IPS-NIHi7 (cell line): ENCODE measurements around the gene EPHA6.
A peak's percentile ranks its signal among the peaks of the same experiment; 100 is the strongest.

Experiments used
- DNase-seq: peaks from one replicate; pipeline ENCODE4 v3.0.0; 2012; ENCODE audit warnings: mixed read lengths; ENCODE audit errors: extremely low spot score

The EPHA6 gene

GRCh38 chr3:97636465-97636864 is 822.1 kb downstream of the EPHA6 start:
- DNase-seq = no peak

DNA sequence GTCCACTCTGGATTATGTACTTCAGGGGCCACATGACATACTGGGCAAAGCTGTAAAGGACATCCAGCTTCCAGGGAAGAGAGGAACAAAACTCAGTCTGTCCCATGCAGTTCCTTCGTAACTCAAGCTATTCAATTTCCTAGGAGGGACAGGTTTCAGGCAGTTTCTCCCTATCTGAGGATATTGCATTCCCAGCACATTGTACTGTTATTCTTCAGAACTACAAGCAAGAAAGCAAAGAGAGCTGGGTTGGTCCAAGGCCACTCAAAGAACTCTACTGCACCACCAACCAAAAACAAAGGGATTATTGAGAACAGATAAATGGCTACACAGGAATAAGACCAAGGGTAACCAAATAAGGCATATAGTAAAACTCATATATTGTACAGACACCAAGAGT is 832.5 kb downstream of the EPHA6 start:
- DNase-seq = no peak

DNA sequence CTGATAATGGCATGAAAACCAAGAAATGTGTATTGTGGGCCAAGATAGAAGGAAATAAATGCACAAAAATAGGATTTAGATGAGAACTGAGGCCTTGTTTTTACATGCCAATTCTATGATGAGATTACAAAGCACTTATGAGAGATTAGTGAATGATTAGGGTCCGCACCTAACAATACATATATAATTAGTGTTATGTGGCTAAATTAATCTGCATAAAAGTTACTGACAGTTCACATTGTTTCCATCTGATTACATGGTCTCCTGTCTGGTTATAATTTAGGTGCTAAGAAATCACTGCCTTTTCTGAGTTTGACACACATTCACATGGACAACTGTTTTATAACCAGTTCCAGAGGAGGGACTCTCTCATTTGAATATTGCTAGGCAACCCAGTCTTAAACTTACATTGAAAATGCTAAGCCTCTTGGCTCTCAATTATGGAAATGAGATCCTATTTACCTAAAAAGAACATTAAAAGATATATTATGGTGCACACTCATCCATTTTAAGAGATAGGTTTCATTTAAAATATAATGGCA is 833.1 kb downstream of the EPHA6 start:
- no peak for DNase-seq

DNA sequence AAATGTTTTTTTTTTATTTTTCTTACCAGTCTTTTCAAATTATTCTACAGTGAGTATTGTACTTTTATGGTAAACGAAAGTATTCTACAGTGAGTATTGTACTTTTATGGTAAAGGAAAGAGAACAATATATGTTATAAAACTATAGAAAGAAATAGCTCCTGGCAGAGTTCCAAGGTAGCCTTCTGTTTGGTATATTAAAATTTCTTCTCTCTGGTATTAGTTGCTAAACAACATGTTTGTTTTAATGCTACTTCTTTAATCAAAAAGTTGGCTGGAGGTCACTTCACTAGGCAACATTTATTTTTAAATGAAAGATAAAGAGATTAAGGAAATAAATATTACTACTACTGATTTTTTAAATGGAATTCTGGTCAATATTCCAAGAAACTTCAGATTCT is 841.6 kb downstream of the EPHA6 start:
- DNase-seq = no peak

GRCh38 chr3:97656638-97657037 is 842.2 kb downstream of the EPHA6 start:
- DNase-seq = no peak

DNA sequence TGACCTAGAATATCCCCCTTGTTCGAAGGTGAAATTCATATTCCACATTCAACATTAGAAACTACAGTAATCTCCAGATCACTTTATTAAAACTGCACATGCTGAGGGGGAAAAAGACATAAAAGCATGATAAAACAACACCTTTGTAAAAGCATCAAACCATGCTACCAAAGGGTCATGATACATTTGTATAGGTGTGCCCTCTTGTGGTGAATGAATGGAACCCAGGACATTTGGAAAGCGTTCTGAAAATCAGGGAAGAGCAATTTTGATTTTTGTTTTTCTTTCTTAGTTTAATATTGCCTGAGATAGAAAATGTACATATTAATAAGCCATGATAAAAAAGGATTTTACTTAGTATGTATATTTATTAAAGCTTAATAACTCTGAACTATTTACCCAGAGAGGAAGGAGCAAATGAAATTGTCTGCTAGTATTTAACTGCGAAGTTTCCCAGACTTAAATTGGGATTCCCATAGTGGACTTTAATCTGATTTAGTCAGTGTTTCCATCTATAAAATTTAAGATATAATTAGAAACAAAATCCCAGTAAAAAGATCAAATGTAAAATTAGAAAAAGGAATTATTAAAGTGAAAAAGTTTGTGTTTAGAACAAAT is 844.4 kb downstream of the EPHA6 start:
- peak; percentile 21 for DNase-seq

DNA sequence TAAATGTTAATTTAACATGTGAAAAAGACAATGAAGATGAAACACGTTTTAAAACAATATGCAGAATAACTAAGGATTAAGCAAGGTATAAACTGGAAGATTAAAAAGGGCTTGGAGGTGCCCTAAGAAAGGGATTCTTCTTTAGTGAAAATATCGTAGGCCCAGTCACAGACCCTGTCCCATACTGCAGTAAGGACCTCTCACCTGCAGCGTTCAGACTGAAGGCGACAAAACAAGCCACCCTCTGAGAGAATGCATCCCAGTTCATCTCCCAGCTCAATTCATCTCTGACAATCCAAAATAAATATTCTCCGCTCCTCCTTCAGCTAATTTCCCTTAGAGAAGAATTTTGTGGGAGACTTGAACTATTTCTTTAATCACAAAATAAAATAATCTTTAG is 847.9 kb downstream of the EPHA6 start:
- no peak for DNase-seq

DNA sequence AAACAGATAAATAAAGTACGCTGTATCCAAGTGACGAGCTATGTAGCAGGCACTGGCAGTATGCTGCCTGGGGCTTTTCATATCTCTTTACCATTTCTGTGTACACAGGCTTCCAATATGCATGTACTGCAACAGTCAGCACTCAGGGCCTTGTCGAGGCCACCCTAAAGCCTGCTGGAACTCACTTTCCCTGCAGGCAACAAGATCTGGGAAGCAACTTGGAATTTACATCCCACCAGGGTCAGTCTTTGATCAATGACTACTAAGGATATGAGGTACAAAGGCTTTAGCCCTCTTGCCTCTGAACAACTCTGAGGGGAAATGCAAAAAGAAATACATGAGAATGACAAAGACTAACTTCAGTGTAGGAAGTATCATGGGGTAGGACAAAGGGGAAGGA is 848.4 kb downstream of the EPHA6 start:
- peak; percentile 38 for DNase-seq

GRCh38 chr3:97665896-97666295 is 851.5 kb downstream of the EPHA6 start:
- DNase-seq = no peak

- no peak for DNase-seq
Measured at GRCh38 chr3:97670952-97671351, 856.6 kb downstream of the EPHA6 start.

DNA sequence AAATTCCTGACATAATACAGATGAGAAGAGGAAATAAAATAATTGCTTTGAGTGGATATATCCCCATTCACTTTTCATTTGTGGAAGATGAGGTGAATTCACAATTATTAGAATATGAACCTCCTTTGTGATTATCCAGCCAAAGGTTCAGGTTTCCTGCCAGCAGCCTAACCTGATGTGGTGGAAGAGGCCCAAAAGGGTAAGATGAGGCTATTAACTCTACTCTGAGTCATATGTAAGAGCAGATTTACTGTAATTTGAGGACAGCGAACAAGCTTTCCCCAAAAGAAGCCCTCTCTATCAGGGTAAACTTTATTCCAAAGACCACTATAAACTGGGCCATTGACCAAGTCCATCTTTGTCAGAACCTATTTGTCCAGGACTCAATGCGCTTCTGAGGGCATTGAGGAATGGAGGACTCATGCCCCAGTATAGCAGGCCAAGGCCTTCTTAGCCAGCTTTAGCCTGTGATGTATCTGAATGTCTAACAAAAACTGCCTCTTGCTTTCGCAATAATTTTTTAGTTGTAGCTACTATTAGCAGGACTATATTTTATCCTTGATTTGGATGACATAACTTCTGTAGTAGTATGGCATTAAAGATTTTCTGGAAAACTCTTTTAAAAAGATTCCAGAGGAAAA is 859.1 kb downstream of the EPHA6 start:
- DNase-seq = no peak

- no peak for DNase-seq
Measured at GRCh38 chr3:97674461-97674860, 860.1 kb downstream of the EPHA6 start.

DNA sequence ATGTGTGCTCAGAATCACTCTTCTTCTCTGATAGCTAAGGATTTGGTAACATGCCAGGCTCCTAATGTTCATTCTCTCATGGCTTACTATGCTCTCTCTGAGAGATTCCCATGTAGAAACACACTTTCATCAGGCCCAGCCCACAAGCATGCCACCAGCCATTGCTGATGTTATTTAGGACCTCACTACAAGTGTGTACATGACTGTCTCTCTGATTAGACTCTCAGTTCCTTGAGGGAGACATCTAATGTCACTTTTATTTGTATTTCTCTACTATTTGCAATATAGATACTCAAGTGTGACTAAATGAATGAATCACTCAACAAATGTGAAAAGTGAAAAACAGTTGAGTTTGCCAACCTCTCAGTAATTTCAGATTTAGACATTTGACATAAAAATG is 865.8 kb downstream of the EPHA6 start:
- DNase-seq = no peak

GRCh38 chr3:97680696-97681095 is 866.3 kb downstream of the EPHA6 start:
- DNase-seq = no peak

DNA sequence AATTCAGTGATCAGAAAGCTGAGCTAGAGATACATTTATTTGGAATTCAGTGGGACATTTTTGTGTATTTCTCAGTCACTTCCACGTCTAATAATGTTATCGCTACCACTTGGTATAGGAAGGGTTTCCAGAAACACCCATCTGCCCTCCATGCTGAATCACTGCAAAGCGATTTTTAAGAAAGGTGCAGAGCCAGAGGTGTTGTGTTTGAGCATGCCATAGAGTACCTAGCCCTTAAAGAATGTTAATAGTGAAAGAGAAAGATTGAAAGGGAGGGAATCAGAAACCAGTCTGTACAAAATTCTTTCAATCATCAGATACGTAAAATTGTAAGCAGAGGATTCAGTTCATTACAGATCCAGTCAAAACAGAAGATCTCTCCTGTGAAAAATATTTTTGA is 870.1 kb downstream of the EPHA6 start:
- DNase-seq = no peak

DNA sequence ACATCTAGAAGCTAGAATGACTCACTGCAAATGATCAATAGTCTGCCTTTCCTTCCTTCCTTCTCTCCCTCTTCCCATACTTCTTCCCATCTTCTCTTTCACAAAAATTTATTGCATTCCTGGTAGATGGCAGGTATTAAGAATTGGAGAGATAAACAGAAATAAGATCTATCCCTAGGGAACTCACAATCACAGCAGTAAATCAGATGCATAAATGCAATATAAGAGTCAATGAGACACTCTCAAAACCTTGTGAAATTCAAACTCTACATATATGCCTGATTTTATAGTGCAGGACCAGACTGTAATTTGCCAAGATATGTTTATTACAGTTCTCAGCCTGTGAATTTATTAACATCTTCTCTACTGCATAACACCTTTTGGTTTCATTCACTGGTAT is 871.9 kb downstream of the EPHA6 start:
- DNase-seq = no peak

- DNase-seq = peak; percentile 60
Measured at GRCh38 chr3:97687734-97688133, 873.3 kb downstream of the EPHA6 start.

DNA sequence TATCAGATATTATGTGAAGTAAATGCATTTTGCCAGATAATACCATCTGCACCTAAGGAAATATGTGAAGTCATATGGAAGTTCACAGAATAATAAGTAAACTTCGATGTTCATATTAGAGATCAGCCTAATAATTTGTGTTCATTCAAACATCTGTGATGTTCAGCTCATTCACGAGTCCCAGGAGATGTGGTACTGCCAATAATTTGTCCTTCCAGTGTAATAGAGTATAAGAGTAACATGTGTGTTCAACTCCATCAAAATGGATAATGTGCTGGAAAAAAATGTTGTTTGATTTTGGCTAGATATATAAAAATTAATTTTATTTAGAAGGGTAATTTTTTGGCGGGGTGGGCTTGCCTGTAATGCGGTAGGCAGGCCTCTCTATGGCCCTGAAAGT is 874.7 kb downstream of the EPHA6 start:
- DNase-seq = no peak

DNA sequence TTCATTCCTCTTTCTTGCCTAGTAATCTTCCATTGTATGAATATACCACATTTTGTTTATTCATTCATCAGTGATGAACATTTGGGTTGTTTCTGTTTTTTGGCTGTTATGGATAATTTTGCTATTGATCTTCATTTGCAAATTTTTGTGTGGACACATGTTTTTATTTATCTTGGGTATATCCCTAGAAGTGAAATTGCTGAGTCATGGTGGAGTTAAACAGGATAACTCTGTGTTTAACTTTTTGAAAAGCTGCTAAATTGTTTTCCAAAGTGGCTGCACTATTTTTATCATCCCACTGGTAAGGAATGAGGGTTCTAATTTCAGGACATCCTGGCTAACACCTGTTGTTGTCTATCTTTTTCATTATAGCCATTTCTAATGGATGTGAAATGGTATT is 875.6 kb downstream of the EPHA6 start:
- no peak for DNase-seq

DNA sequence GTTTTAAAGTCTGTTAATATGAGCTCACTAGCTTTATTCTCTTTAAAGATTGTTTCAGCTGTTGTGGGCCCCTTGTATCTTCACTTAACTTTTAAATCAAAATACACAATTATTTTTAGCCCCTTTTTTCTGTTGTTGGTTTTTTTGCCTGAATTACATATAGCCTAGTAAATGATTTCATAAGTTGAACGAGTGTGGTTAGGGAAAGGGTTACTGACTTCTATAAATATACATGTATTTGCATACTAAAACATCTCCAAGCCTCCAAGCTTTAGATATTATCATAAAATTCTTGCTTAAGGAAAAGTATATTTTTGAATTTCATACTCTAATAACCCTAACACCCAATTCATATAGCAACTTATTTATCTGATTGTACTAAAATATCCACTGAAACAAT is 877.0 kb downstream of the EPHA6 start:
- no peak for DNase-seq

DNA sequence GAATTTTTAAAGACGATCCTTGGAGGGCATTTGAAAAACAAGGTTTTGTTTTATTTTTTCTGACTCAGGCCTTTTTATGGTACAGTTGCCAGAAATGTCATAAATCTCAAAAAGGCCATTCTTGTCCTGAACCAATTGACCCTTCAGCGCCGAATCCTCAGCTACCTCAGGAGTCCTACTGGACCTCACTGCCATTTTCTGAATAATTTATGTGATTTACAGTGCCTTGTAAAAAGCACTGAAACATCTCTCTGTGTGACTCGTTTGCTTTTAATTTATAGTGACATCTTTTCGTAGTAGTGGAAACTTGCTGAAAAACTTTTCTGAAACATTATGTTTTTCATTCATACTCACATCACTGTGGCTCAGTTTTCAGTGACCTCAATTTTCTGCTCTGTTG is 878.0 kb downstream of the EPHA6 start:
- no peak for DNase-seq

DNA sequence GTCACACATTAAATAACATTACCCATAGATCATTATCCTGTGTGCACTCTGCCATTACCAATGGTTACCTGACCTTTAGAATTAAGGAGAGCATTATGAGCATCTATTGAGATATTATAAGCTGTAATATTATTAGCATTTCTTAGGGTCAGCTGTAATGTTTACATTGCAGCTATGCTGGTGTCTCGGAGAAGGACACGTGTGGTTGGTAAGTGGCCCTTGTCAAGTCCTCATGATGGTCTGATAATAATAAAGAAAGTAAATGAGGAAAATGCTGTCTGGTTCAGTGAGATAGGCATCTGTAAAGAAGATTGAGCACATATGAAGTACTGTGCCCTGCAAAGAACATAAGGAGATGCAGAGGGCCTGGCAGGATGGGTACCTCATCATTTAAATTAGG is 878.4 kb downstream of the EPHA6 start:
- no peak for DNase-seq

DNA sequence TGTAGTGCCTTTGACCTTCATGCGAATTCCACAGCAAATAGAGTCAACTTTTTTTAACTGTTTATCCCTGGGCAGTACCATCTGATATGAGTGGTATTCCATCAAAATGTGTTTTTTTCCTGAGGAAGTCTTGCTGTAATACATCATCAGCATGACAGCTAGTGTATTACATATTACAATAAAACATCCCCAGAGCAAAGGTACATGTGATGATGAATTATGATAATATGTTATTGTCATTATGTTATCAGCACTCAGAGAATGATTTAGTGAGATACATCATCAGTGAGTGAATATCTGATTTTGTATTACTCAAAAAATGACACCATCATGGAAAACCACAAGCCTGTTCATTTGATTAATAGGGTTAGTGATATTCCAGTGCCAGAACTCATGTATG is 880.5 kb downstream of the EPHA6 start:
- no peak for DNase-seq

GRCh38 chr3:97698691-97699090 is 884.3 kb downstream of the EPHA6 start:
- no peak for DNase-seq
